Activated naive CD4-positive, alpha-beta T cell treated with anti-CD3 and anti-CD28 coated beads, Interleukin-2, amount 50 U/mL, for 16 hours (primary cell): Measurements from ENCODE around the gene HLA-DOB.
A peak's percentile ranks its signal among the peaks of the same experiment; 100 is the strongest.

Experiments used
- DNase-seq: peaks from one replicate; pipeline ENCODE4 v3.0.0-alpha.2; 2020

The HLA-DOB gene

DNA sequence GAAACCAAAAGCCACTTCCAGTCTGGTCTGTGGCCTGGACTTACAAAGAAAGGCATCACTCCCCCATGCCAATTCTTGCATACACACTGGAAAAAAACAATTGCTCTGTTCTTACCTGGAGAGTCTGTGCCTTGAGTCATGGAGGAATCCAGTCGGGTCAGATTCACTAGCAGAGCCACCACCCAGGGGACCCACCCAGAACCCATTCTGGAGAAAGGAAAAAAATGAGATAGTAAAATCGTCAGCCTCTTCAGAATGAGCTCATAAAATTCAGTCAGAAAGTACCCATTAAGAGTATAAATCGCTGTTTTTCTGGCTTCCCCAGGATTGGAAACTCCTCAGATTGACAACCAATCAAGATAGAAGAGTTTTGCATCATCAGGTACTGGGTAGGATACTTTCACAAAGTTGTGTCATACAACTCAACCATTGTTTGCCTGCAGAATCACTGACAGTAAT, at the start of gene HLA-DOB:
TSS of gene HLA-DOB (minus strand) at position 257 of the 459 bp plus-strand sequence. CDS start at position 206, 51 bp downstream.
- no peak for DNase-seq

DNA sequence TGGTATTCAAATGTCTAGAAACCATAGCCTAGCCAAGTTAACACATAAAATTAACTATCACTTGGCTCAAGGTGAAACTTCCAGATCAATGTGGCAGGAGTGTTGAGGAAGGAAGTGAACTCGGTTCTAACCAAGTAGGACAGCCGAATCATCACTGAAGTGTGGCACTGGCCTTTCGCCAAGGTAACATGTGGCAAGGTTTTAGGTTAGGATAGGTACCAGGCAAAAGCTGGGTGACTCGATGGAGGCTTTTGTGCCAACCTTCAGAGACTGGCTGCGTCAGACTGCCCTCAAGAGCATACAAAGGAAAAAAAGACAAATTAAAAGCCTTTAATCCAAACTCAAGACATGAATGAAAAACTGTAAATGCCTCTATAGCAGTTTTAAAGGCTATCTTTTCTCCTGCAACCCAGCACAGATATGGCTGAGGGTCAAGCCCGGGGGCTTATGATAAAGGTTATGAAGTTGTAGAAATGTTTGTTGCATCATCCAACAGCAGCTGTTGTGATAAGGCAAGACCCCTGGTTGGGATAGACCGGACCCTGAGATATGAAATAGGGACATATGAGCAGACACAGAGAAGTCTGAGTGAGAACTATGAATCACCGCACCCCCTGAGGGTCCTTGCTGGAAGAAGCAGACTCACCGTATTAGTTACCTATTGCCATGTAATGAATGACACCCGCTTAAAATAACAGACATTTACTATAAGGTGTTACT, 49.1 kb upstream of the HLA-DOB start:
- no peak for DNase-seq

DNA sequence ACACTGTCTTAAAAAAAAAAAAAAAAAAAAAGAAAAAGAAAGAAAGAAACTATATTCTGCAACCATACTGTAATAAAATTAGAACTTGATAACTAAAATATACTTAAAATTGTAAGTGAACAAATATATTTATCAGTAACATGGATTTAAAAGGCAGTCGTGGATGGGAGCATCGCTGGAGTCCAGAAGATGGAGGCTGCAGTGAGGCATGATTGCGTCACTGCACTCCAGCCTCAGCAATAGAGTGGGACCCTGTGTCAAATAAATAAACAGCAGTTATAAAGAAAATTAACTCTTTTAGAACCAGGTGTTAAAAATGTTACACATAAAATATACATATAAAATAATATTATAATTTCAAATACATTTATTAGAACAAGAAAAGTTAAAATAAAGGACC, 45.9 kb upstream of the HLA-DOB start:
- no peak for DNase-seq

DNA sequence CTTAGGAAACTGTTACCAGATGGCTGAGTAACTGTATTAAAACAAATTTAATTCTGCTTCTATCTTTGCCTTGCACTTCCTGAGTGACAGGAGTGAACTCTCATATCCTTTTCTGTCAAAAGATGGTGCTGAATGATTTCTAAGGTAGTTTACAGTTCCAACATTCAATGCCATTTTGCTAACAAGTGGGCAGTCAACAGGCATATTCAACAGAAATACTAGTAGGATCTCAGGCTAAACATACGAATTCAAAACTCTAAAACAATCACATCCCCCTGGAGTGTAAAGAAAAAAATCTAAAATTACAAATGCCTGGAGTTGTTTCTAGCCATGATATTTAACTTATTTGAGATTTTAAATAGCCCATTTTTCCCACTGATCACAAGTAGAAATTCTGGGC, 43.9 kb upstream of the HLA-DOB start:
- no peak for DNase-seq

DNA sequence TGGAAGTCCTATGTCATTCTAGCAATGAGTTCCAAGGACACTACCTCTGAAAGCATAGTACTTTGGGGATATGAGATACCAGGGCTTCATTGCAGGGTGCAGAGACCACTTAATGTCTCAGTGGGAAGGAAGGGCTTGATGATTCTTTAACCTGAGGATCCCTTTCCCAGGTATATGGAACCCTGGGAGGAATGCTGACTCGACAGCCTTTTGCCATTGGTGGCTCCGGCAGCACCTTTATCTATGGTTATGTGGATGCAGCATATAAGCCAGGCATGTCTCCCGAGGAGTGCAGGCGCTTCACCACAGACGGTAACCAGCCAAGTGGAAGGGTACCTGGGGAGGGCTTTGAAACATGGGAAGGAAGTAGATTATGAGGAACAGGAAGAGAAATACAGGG, 41.4 kb upstream of the HLA-DOB start:
- DNase-seq: no peak

DNA sequence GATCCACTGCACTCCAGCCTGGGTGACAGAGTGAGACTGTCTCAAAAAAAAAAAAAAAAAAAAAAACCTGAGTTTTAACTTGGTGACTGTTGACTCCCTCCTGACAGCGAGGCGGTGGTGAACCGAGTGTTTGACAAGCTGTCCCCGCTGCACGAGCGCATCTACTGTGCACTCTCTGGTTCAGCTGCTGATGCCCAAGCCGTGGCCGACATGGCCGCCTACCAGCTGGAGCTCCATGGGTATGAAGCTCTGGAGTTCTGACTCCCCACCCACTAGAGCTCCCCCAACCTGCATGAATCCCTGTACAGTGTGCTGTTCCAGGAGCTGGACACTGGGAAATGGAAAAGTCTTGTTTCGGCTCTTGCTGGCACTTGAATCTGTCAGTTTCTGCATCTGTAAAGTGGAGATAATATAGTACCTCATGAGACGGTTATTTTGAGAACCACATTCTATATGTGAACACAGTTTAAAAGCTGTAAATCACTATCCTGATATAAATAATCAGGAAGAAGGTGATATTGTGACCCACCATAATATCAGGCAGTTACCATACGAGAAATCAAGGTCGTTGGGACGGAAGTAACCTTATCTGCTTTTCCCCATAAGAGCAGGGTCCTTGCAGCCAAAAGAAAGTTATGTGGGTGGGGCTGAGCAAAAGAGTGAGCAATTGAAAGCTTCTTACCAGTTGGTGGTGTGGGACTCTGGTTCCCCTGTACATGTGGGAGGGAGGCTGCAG, 40.5 kb upstream of the HLA-DOB start:
- DNase-seq: no peak

DNA sequence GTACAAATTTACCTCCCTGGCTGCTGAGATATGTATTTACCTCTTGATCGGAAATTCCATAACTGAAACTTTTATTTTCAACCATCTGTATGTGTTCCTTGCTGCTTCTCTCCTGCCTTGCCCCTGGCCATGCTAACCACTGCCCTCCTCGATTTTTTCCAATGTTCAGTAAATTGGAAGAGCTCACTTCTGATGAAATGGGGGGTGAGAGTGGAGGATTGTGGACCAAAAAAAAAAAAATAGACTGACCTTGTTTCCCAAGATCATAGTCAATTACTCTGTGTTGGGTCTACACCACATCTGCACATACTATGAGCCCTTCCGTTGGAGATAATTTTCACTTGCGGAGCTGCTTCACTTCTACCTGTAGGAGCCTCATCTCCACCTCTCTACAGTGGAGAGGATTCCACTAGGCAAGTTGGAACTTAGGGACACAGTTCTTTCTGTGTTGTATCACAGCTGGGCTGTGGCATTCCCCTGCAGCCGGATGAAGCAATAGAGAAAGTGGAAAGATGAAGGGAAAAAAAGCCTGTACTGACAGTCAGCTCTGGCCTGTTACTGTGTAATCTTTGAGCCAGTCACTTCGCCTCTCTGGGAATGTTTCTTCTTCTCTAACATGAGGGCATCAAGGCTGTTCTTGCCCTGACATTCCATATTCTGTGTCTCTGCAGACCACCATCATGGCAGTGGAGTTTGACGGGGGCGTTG, 38.8 kb upstream of the HLA-DOB start:
- DNase-seq: no peak

DNA sequence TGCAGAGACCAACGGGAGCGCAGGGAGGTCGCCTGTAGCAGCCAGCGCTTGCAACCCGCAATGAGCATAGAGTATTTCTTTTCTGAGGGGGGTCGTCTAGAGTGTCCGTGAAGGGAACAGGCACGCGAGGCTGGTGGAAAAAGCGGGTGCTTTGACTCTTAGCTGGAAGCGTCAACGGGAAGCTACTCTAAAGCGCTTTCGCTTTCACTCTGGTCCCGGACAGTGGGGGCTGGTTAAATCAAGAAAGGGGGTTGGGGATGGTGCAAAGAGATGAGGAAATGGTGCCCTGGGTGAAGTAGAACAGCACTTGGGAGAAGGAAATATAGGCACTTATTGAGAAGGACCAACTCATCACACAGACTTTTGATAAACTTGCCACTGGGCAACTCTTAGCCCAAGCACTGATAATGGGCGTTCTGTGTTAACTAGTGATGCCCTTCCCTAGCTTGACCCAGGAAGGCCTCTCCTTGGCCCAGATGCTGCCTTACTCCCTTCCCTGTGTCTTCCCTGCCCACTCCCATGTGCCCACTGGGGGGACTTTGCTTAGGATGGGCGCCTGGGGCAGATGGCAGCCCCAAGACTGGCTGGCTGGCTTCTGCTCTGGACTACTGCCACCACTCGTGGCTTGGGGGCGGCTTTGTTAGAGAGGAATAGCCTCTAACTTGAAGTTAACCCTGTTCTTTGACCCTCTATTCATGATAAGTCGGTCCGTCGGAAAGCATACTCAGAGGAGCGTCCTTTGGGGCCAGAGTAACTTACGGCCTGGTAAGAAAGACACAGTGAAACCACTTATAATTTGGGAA, 37.8 kb upstream of the HLA-DOB start:
- DNase-seq: peak; percentile 64

DNA sequence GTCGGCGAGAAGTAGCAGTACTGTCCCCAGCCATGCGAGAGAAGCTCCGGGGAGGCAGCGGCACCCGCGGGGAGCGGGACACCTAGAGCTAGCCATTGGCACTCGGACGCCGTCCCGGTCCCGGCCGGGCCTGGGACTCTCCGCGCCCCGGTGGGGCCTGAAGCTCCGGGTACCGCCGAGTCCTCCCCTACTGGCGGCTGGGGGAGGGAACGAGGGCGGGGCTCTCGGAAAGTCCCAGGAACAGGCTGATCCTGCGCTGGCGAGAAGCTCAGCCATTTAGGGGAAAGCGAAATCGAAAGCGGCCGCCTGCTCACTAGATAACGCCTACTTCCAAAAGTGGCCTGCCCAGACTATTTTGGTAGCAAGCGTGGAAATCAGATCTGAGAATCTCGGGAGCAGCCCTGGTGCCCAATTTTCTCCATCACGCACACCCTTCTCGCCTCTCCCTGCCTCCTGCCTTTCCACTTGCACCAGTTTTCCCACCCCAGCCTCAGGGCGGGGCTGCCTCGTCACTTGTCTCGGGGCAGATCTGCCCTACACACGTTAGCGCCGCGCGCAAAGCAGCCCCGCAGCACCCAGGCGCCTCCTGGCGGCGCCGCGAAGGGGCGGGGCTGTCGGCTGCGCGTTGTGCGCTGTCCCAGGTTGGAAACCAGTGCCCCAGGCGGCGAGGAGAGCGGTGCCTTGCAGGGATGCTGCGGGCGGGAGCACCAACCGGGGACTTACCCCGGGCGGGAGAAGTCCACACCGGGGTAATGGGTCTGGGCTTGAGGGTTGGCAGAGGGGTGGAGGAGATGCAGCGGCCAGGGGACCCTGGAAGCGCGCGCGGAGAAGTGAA, 37.0 kb upstream of the HLA-DOB start, which contains the start of the genes PSMB9 and TAP1:
TSS of gene PSMB9 (plus strand) at position 652 of the 835 bp plus-strand sequence. CDS start at position 690, 38 bp downstream.
TSS of gene TAP1 (minus strand) at position 164 of the 835 bp plus-strand sequence. CDS start at position 96, 68 bp downstream.
- DNase-seq: peak; percentile 98

DNA sequence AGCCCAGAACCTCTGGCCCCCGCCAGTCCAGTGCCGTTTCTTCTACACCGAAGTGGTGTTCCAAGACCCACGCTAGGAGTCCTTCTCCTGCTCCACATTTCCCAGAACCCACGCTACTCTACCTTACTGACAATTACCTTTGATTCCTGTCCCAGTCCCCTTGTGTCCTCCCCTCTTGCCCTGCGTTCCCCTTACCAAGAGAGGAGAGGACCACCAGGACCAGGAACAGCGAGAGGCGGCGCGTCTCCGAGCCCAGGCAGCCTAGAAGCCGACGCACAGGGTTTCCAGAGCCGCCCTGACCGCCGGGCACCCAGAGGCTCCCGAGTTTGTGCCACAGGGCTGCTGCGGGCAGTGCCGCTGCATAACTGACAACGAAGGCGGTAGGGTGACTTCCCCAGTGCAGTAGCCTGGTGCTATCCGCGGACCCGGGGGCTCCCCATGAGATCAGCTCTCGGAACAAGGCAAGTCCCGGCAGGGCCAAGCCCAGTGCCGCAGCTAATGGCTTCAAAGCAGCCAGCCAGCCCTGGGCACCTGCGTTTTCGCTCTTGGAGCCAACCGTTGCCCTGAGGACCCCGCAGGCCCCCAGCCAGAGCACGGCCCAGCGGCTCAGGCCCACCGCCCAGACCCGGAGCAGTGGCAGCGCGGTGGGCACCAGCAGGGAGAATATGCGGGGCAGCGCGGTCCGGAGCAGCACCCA, 36.2 kb upstream of the HLA-DOB start:
- DNase-seq: peak; percentile 68

DNA sequence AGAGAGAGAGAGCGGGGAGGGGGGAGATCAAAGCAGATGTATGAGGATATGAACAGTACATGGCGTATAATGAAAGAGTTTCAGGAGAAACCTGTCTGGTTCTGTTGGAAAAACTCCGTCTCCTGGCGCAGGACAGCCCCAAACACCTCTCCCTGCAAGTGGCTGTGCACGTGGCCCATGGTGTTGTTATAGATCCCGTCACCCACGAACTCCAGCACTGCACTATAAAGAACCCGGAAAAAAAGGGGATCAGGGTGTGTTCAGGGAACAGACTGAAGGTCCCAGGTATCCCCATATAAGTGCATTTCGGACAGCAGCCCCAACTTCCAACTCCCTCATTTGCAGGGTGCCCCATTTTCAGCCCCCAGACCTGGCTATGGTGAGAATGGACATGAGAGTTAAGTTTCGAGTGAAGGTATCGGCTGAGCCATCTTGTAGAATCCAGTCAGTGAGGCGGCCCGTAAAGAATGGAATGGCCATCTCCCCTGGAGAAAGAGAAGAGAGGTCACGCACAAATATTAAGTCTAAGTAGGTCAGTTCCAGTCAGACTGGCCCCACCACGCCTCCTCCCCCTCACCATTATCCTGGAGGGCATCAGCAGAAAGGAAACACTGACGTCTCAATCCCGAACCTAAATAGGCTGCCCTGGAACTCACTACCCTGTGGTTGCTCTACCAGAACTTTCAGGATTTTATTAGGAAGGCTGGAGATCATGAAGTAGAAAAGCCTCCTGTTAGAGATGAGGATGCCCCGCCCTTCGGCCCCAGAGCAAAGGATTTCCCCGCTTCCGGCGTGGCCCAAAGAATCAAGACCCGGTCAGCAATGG, 35.4 kb upstream of the HLA-DOB start:
- peak; percentile 41 for DNase-seq

DNA sequence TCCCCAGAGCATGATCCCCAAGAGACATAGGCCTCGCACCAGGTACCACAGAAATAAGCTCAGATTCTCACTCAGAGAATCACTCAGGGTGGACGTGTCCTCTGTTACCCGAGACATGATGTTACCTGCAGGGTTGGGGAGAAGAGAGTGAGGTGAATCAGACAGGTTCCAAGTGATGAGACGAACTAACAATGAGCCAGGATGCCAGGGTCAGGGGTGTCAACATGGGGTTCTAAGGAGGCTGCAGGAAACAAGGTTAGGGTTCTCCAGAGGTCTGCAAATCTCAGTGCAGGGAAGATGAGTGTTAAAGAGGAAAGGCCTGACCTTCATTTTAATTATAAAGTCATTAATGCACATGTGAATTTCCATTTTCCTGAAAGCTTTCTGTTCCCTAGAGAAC, 34.2 kb upstream of the HLA-DOB start:
- no peak for DNase-seq

DNA sequence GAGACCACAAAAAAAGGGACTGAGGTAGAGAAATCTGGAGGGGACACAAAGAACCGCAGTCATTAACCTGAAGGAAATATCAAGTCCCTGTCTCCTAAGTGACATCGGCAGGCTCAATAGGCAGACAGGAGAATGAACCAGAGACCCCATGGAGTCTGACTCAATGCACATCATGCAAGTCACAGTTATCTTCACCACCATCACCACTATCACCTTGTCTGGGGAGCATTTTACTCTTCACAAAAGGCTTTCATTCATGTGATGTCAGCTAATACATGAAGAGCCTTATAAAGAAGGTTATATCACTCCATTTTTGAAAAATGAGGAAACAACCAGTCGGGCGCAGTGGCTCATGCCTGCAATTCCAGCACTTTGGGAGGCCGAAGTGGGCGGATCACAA, 32.3 kb upstream of the HLA-DOB start:
- no peak for DNase-seq

DNA sequence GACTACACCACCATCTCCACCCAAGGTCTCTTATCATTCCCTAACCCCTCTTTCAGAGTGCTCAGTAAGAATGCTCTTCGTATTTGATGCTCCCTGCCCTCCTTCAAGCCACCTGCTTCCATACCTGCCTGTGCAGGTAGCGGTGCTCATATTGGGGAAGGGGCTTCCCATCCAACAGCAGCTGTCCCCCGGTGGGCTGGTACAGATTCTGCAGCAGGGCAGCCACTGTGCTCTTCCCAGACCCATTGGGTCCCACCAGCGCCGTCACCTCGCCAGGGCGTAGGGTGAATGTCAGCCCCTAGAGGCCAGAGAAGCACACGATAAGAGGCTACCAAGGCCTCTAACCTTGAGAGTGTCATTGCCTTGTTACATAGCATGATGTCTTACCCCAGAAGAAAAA, 31.0 kb upstream of the HLA-DOB start:
- DNase-seq: no peak

DNA sequence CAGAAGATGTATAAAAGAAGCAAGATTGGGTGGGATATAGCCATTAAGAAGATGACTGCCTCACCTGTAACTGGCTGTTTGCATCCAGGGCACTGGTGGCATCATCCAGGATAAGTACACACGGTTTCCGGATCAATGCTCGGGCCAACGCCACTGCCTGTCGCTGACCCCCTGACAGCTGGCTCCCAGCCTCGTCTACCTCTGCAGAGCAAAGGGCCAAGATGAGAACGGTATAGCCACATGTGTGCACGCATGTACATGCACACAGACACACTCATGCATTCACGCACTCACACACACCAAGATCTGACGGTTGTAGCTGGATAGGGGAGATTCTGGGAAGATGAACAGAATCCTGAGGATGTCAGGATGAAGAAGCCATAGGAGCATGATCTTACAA, 30.2 kb upstream of the HLA-DOB start:
- DNase-seq: no peak

DNA sequence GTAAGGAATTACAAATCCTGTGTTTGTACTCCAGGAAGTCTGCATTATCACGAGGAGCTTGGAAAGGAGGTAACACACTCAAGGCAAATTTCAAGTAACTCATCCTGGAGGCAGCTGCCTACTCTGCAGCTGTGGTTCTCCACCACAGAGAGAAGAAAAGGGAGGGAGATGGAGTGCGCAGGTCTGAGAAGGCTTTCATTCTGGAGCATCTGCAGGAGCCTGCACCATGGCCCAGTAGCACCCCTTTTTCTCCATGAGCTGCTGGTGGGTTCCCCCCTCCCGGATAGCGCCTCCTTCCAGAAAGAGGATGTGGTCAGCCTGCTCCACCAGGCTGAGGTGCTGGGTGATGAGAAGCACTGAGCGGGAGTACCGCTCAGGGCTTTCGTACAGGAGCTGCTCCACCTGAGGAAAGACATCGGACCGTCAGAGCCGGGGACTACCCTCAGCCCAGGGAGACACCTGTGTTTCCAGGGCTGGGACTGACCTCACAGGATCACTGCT, 28.6 kb upstream of the HLA-DOB start:
- DNase-seq: peak; percentile 30

DNA sequence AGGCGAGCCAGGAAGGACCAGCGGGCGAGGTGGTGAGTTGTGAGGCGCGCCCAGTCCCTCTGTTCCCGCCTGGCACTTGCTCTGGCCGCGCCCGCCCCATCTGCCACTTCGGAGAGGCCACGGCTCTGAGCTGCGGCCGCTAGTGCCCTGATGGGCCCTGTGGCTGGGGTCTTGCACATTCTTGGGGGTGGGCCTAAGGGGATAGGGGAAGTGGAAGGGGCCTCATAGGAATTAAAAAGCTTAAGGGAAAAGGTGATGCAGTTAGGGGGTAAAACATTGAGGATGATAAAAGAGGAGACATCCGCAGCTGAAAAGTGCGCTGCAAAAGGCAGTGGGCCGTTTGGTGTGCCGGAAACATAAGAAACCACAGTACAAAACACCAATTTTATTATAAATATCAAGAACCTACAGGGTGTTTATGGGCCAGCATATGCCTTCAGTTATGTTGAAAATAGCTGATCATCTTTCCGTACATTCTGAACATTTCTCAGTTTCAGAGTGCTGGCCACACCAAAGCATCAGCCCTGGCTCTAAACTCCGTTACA, 28.1 kb upstream of the HLA-DOB start:
- no peak for DNase-seq

DNA sequence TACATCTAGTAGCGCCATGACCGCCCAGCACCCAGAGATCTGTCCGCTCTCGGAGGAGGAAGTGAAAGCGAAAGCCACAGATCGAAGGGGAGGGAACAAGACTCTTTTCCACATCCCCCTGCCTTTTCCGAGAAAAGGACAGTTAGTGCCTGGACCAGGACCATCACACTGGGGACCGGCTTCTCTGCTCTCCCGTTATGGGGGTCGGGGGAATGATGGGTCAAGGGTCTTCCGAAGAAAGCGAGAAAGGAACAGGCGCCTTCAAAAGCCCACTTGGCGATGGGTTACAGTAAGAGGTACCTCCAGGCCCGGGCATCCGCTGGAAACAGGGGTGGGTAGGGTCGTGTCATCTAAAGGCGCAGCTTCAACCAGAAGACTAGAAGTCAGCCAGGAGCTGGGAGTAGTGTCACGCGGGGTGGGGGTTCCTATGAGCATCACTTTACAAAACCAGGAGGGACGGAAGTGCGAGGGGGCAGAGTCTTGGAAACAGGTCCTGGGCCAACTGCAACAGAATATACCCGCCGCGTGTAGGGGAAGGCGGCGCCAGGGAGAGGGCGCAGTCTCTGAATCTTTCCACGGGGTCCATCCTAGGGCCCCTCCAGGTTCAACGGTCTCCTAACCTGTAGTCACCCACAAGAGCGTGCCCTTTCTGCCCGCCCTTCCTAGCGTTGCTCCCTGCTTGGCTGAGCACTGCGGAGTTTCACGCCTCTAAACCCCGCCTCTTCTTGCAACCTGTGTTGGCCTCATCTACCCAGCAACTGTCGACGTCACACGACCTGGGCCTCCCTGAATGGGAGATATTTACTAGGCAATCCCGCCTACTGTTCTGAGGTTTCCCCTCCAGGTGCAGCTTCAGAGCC, 27.4 kb upstream of the HLA-DOB start, which contains the start of gene PSMB8:
TSS of gene PSMB8 (minus strand) at position 69 of the 860 bp plus-strand sequence. CDS start at position 18, 51 bp downstream.
- peak; percentile 97 for DNase-seq
